ENCODE measurements around the gene EMC7.

DNA sequence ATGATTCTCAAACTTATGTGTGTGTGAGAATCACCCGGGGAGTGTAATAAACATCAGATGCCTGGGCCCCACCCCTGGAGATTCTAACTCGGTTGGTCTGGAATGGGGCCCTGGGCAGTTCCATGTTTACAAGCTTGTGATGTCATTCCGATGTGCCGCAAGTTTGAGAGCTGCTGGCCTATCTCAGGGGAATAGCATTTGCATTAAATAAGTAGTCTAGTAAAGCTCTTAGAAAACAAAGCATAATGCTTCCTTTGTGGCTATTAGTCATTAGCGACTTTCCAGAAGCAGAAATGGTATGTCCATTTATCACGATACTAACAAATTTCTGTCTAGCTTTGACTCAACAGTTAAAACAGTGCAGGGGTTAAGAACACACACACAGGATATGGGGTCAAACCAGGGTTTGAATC is 21.1 kb upstream of the EMC7 start:
- TF ChIP-seq POLR2AphosphoS5 (IDR thresholded peaks at IDR 0.05; ENCODE audit: borderline replicate concordance, low read depth, low read length) (no peak), EZH2 (IDR thresholded peaks at IDR 0.05) (no peak), FOXP2 (optimal IDR thresholded peaks at IDR 0.05; ENCODE audit: control extremely low read depth, extremely low read length, insufficient read depth) (no peak)

All from SK-N-MC (cell line).